Heart left ventricle (tissue), 13 donors: ENCODE measurements around the gene YY1.

Experiments
- CTCF ChIP-seq, 12 donors: fragments of 200-600 bp; sonication (generic) in 4 of 12; IDR thresholded peaks; one replicate each; pipeline versions ENCODE4 v1.5.0 to v1.8.0; 2018 to 2022; ENCODE audit warnings: antibody characterized with exemption in 12 of 12, mild to moderate bottlenecking in 5 of 12
- POLR2A ChIP-seq, 2 donors: fragments of 450-650 bp; IDR thresholded peaks; one replicate each; pipeline ENCODE4 v1.6.1; 2017; ENCODE audit warnings: antibody characterized with exemption in 2 of 2, mild to moderate bottlenecking in 2 of 2, moderate library complexity in 2 of 2
- donor health status: ischemic (EF 13 %, LVEDD 7.1; RV severe dilation, severe dysfunction).
- donor health status: DM: no; HTN: yes; CAD: no.
- donor health status: DM: no; HTN: no; CAD: no.
- donor health status: ischemic (EF 25% LVEDD 6.9; RV normal size, moderate dysfunction).
- donor health status: ischemic (EF 25% LVEDD 5.7; RV mildly dilated, moderate dysfunction).
- donor health status: ischemic (EF 35%, LVEDD 5.7; RV mildly dilated, moderate dysfunction).
- donor health status: nonischemic (EF 11% LVEDD 7.7; RV severe dilation, severe dysfunction).
- donor health status: DM: yes; HTN: yes; CAD: no.
- donor health status: PGD.
- donor health status: ischemic (EF 29% LVEDD 5.4; RV normal size, mild dysfunction).
- donor health status: nonischemic (EF 23%, LVEDD 6.1; RV moderate dilation, normal function).

- TF ChIP-seq CTCF (IDR thresholded peaks at IDR 0.05) (no peak), POLR2A (IDR thresholded peaks at IDR 0.05) (no peak)
Measured at GRCh38 chr14:100200311-100200710, 38.6 kb upstream of the YY1 start.
